Activated CD8-positive, alpha-beta T cell treated with anti-CD3 and anti-CD28 coated beads, Interleukin-2, amount 10 ng/mL, durations not matched to agents 7 days and 5 days (primary cell): Measurements from ENCODE around the gene HES6. TPM values are rescaled to one million over a fixed set of nuclear protein-coding genes. Genes with fewer than 3 reads are reported as not detected.

Source experiments
- ATAC-seq: fragments of 150-1000 bp; cut with Tn5 transposase; one replicate; pipeline ENCODE4 v1.10.0; 2021; ENCODE audit warnings: moderate library complexity
- CTCF ChIA-PET: fragments of 350-600 bp; sonication (Branson Sonifier 250); formaldehyde crosslinking; loops from one replicate; lab custom pipeline; 2021; ENCODE audit warnings: antibody characterized with exemption; lab: Charles Lee
- POLR2A ChIA-PET: fragments of 350-600 bp; sonication (Branson Sonifier 250); formaldehyde crosslinking; loops from one replicate; lab custom pipeline; 2021; ENCODE audit warnings: antibody characterized with exemption; lab: Charles Lee
- DNase-seq: peaks from one replicate; pipeline ENCODE4 v3.0.0-alpha.2; 2020
- H3K27ac Mint-ChIP-seq: one replicate; pipeline ENCODE4 v1.8.0; 2021; ENCODE audit warnings: mild to moderate bottlenecking, mixed read lengths
- H3K27me3 Mint-ChIP-seq: one replicate; pipeline ENCODE4 v1.8.0; 2021; ENCODE audit warnings: low read depth, mixed read lengths
- H3K36me3 Mint-ChIP-seq: one replicate; pipeline ENCODE4 v1.8.0; 2021; ENCODE audit warnings: low read depth, mixed read lengths
- H3K4me1 Mint-ChIP-seq: one replicate; pipeline ENCODE4 v1.8.0; 2021; ENCODE audit warnings: low read depth, mixed read lengths
- H3K4me3 Mint-ChIP-seq: one replicate; pipeline ENCODE4 v1.8.0; 2021; ENCODE audit warnings: mild to moderate bottlenecking, mixed read lengths
- H3K9me3 Mint-ChIP-seq: one replicate; pipeline ENCODE4 v1.8.0; 2022; ENCODE audit warnings: mixed read lengths; ENCODE audit not compliant: insufficient read depth
- total RNA-seq, 2 experiments: library from RNA; stranded (reverse); gene quantifications; one replicate each; pipeline ENCODE4 v1.2.3, GENCODE V29; 2021

HES6 gene
- total RNA-seq, 2 experiments from 2014 or later = 4.7 to 4.8 TPM

GRCh38 chr2:238227587-238228032 lies 12.2 kb downstream of the HES6 start:
- DNase-seq (no peak), ATAC-seq (no peak)
- no peak overlapping the region for H3K27ac Mint-ChIP-seq
- no peak overlapping the region for H3K4me3 Mint-ChIP-seq
- H3K36me3 Mint-ChIP-seq = no peaks in the 10 kb centered on the region
- POLR2A ChIA-PET = no interaction called here
- peaks cover 15% of the 10 kb centered on the region for H3K4me1 Mint-ChIP-seq
- H3K27me3 Mint-ChIP-seq = peaks cover 18% of the 10 kb centered on the region
- H3K9me3 Mint-ChIP-seq = peaks cover 10% of the 10 kb centered on the region
- CTCF ChIA-PET = no interaction called here

- Mint-ChIP-seq H3K27me3 (peaks cover 11% of the 10 kb centered on the region), H3K4me1 (peaks cover 14% of the 10 kb centered on the region), H3K4me3 (no peak overlapping the region), H3K9me3 (peaks cover 5% of the 10 kb centered on the region), H3K36me3 (no peaks in the 10 kb centered on the region), H3K27ac (no peak overlapping the region)
- CTCF ChIA-PET = no interaction called here
- DNase-seq (no peak), ATAC-seq (no peak)
- POLR2A ChIA-PET = no interaction called here
Observed at GRCh38 chr2:238226698-238227586, 12.9 kb downstream of the HES6 start.

- CTCF ChIA-PET = interaction anchor here (0.9 kb wide), 1 partner anchor 29 kb away, joined by 3 read pairs; no protein-coding TSS in a partner anchor
- peaks cover 10% of the 10 kb centered on the region for H3K27me3 Mint-ChIP-seq
Observed at GRCh38 chr2:238225911-238226697, 13.7 kb downstream of the HES6 start.

GRCh38 chr2:238225121-238225520 lies 14.7 kb downstream of the HES6 start:
- Mint-ChIP-seq H3K27ac (no peak overlapping the region), H3K9me3 (no peaks in the 10 kb centered on the region), H3K36me3 (no peaks in the 10 kb centered on the region), H3K4me1 (no peaks in the 10 kb centered on the region), H3K4me3 (no peak overlapping the region), H3K27me3 (peaks cover 4% of the 10 kb centered on the region)
- CTCF ChIA-PET = interaction anchor here (0.9 kb wide), 1 partner anchor 30 kb away, joined by 3 read pairs; no protein-coding TSS in a partner anchor
- no peak for ATAC-seq
- POLR2A ChIA-PET = no interaction called here
- DNase-seq = no peak

More at GRCh38 chr2:238225911-238226697, 13.7 kb downstream of the HES6 start:
- ATAC-seq (no peak), DNase-seq (no peak)
- H3K4me3 Mint-ChIP-seq = no peak overlapping the region
- no peaks in the 10 kb centered on the region for H3K9me3 Mint-ChIP-seq
- no peak overlapping the region for H3K27ac Mint-ChIP-seq
- no peaks in the 10 kb centered on the region for H3K36me3 Mint-ChIP-seq
- H3K4me1 Mint-ChIP-seq = peaks cover 8% of the 10 kb centered on the region
- POLR2A ChIA-PET = no interaction called here

- H3K27me3 Mint-ChIP-seq = peaks cover 4% of the 10 kb centered on the region
- H3K4me3 Mint-ChIP-seq = no peak overlapping the region
- ChIA-PET CTCF (no interaction called here), POLR2A (no interaction called here)
- H3K4me1 Mint-ChIP-seq = no peaks in the 10 kb centered on the region
- no peaks in the 10 kb centered on the region for H3K9me3 Mint-ChIP-seq
- H3K36me3 Mint-ChIP-seq = no peaks in the 10 kb centered on the region
- DNase-seq (no peak), ATAC-seq (no peak)
- no peak overlapping the region for H3K27ac Mint-ChIP-seq
Observed at GRCh38 chr2:238224356-238225035, 15.3 kb downstream of the HES6 start.

GRCh38 chr2:238220892-238221521 lies 18.8 kb downstream of the HES6 start:
- no peaks in the 10 kb centered on the region for H3K36me3 Mint-ChIP-seq
- no peak overlapping the region for H3K4me3 Mint-ChIP-seq
- H3K27me3 Mint-ChIP-seq = peaks cover 5% of the 10 kb centered on the region
- CTCF ChIA-PET = interaction anchor here (1.0 kb wide), 1 partner anchor 42 kb away, joined by 3 read pairs; no protein-coding TSS in a partner anchor
- DNase-seq = no peak
- no peak overlapping the region for H3K27ac Mint-ChIP-seq
- no peaks in the 10 kb centered on the region for H3K4me1 Mint-ChIP-seq
- ATAC-seq = no peak
- POLR2A ChIA-PET = interaction anchor here (0.7 kb wide), 1 partner anchor 26 kb away, joined by 3 read pairs; no protein-coding TSS in a partner anchor
- H3K9me3 Mint-ChIP-seq = no peaks in the 10 kb centered on the region

- ATAC-seq (no peak), DNase-seq (no peak)
- POLR2A ChIA-PET = interaction anchor here (0.7 kb wide), 1 partner anchor 25 kb away, joined by 3 read pairs; no protein-coding TSS in a partner anchor
- H3K4me3 Mint-ChIP-seq = no peak overlapping the region
- H3K36me3 Mint-ChIP-seq = no peaks in the 10 kb centered on the region
- no peaks in the 10 kb centered on the region for H3K9me3 Mint-ChIP-seq
- H3K27me3 Mint-ChIP-seq = peaks cover 5% of the 10 kb centered on the region
- H3K27ac Mint-ChIP-seq = no peak overlapping the region
- no peaks in the 10 kb centered on the region for H3K4me1 Mint-ChIP-seq
- CTCF ChIA-PET = interaction anchor here (1.0 kb wide), 1 partner anchor 43 kb away, joined by 3 read pairs; no protein-coding TSS in a partner anchor
Observed at GRCh38 chr2:238220274-238220891, 19.5 kb downstream of the HES6 start.

- Mint-ChIP-seq H3K36me3 (no peaks in the 10 kb centered on the region), H3K9me3 (no peaks in the 10 kb centered on the region), H3K27me3 (peaks cover 30% of the 10 kb centered on the region), H3K4me1 (no peaks in the 10 kb centered on the region), H3K4me3 (no peak overlapping the region), H3K27ac (no peak overlapping the region)
- CTCF ChIA-PET = no interaction called here
- POLR2A ChIA-PET = no interaction called here
- no peak for DNase-seq
- no peak for ATAC-seq
Observed at GRCh38 chr2:238216651-238217184, 23.1 kb downstream of the HES6 start.

- DNase-seq (no peak), ATAC-seq (no peak)
- Mint-ChIP-seq H3K27ac (no peak overlapping the region), H3K27me3 (peaks cover 3% of the 10 kb centered on the region), H3K4me1 (peaks cover 15% of the 10 kb centered on the region), H3K36me3 (peaks cover 7% of the 10 kb centered on the region), H3K4me3 (no peak overlapping the region), H3K9me3 (no peaks in the 10 kb centered on the region)
- POLR2A ChIA-PET = no interaction called here
- CTCF ChIA-PET = no interaction called here
Observed at GRCh38 chr2:238207006-238207405, 32.8 kb downstream of the HES6 start.

- DNase-seq (no peak), ATAC-seq (no peak)
- peaks cover 42% of the 10 kb centered on the region for H3K4me1 Mint-ChIP-seq
- H3K9me3 Mint-ChIP-seq = no peaks in the 10 kb centered on the region
- H3K4me3 Mint-ChIP-seq = peak overlapping the region; percentile 77
- ChIA-PET CTCF (interaction anchor here (0.6 to 0.8 kb wide), 2 partner anchors 18 to 59 kb away, joined by 3 read pairs; no protein-coding TSS in a partner anchor), POLR2A (interaction anchor here (0.8 to 2.0 kb wide), 5 partner anchors 27 to 503 kb away, joined by 3 to 9 read pairs (median 3); partner anchors contain the start of gene SCLY)
- peaks cover 25% of the 10 kb centered on the region for H3K36me3 Mint-ChIP-seq
- H3K27ac Mint-ChIP-seq = peak overlapping the region; percentile 83
- H3K27me3 Mint-ChIP-seq = no peaks in the 10 kb centered on the region
Observed at GRCh38 chr2:238203973-238204683, 35.7 kb downstream of the HES6 start.
